HepG2 (cell line): Measurements from ENCODE around the gene CCDC80.

ENCODE experiments used
- FOXP1 ChIP-seq, 2 experiments: fragments of 450-650 bp in 1 of 2; IDR thresholded peaks; 2 replicates each; pipeline ENCODE4 v1.6.1; 2017 to 2018; ENCODE audit warnings: antibody characterized with exemption in 1 of 2
- MYNN ChIP-seq: sonication (generic); formaldehyde crosslinking; IDR thresholded peaks from 2 replicates; pipeline ENCODE4 v1.4.0; 2020; ENCODE audit warnings: mild to moderate bottlenecking, low read depth, missing genetic modification reagents
- ZBTB21 ChIP-seq: sonication (generic); formaldehyde crosslinking; IDR thresholded peaks from 2 replicates; pipeline ENCODE4 v1.4.0; 2020; ENCODE audit warnings: missing genetic modification reagents

- TF ChIP-seq FOXP1 (IDR thresholded peaks at IDR 0.05) (no peak), FOXP1 (CRISPR knock-in tag; IDR thresholded peaks at IDR 0.05) (no peak), ZBTB21 (CRISPR knock-in tag) (no peak), MYNN (CRISPR knock-in tag) (no peak)
Observed at GRCh38 chr3:112560721-112561483, 80.0 kb downstream of the CCDC80 start.
